GM21529 (cell line): ENCODE data around the gene ZBTB17.
"Not testable (repeated sequence)": the region's sequence is repeated elsewhere in the genome, so short reads cannot be mapped to it uniquely, and the experiment has no call there.

ENCODE experiments used
- ATAC-seq: cut with Tn5 transposase; IDR thresholded peaks from one replicate; pipeline ENCODE4 v1.9.1; 2021; ENCODE audit not compliant: unreplicated experiment

The ZBTB17 gene

GRCh38 chr1:15937706-15938168, 38.2 kb downstream of the ZBTB17 start:
- ATAC-seq: no peak

GRCh38 chr1:15937146-15937545, 38.8 kb downstream of the ZBTB17 start:
- ATAC-seq: no peak

GRCh38 chr1:15936025-15936424, 39.9 kb downstream of the ZBTB17 start:
- ATAC-seq: no peak

GRCh38 chr1:15935056-15935950, 40.6 kb downstream of the ZBTB17 start:
- ATAC-seq: no peak

- no peak for ATAC-seq
Measured at GRCh38 chr1:15934211-15935055, 41.5 kb downstream of the ZBTB17 start.

GRCh38 chr1:15933684-15934083, 42.2 kb downstream of the ZBTB17 start:
- ATAC-seq: no peak

- no peak for ATAC-seq
Measured at GRCh38 chr1:15932612-15933011, 43.3 kb downstream of the ZBTB17 start.

GRCh38 chr1:15931884-15932283, 44.0 kb downstream of the ZBTB17 start:
- no peak for ATAC-seq

- no peak for ATAC-seq
Measured at GRCh38 chr1:15931401-15931800, 44.5 kb downstream of the ZBTB17 start.

GRCh38 chr1:15928971-15929965, 46.6 kb downstream of the ZBTB17 start:
- no peak for ATAC-seq

GRCh38 chr1:15926448-15926847, 49.5 kb downstream of the ZBTB17 start:
- ATAC-seq: not testable (repeated sequence)

- no peak for ATAC-seq
Measured at GRCh38 chr1:15923241-15923640, 52.7 kb downstream of the ZBTB17 start.

- peak; percentile 67 for ATAC-seq
Measured at GRCh38 chr1:15918962-15919715, 56.8 kb downstream of the ZBTB17 start.

GRCh38 chr1:15916916-15917315, 59.0 kb downstream of the ZBTB17 start:
- no peak for ATAC-seq

GRCh38 chr1:15916417-15916816, 59.5 kb downstream of the ZBTB17 start:
- no peak for ATAC-seq

- ATAC-seq: no peak
Measured at GRCh38 chr1:15915991-15916390, 59.9 kb downstream of the ZBTB17 start.

GRCh38 chr1:15913607-15914006, 62.3 kb downstream of the ZBTB17 start:
- ATAC-seq: not testable (repeated sequence)

GRCh38 chr1:15911927-15912326, 64.0 kb downstream of the ZBTB17 start:
- no peak for ATAC-seq

- no peak for ATAC-seq
Measured at GRCh38 chr1:15911141-15911540, 64.8 kb downstream of the ZBTB17 start.

GRCh38 chr1:15908597-15908996, 67.3 kb downstream of the ZBTB17 start:
- no peak for ATAC-seq
